IMR-90 (cell line): ENCODE results near the gene IZUMO4.

Experiments used
- CEBPB ChIP-seq: IDR thresholded peaks from 2 replicates; pipeline ENCODE4 v1.6.1; 2012; ENCODE audit warnings: low read depth, low read length, improper control_type of control experiment
- CTCF ChIP-seq: conservative IDR thresholded peaks from 2 replicates; pipeline ENCODE4 v1.5.1; 2012; ENCODE audit warnings: mild to moderate bottlenecking, low read depth, low read length, improper control_type of control experiment
- USF2 ChIP-seq: fragments of 150-350 bp; IDR thresholded peaks from 2 replicates; pipeline ENCODE4 v1.6.1; 2017; ENCODE audit warnings: mild to moderate bottlenecking, antibody characterized with exemption, low read length, low read depth

- TF ChIP-seq CTCF (no peak), CEBPB (no peak), USF2 (no peak)
Measured at GRCh38 chr19:2129486-2129885, 32.8 kb downstream of the IZUMO4 start.
